Mammary epithelial cell (primary cell): ENCODE results near the gene PUS1.

Experiments used
- CTCF ChIP-seq, 2 donors: IDR thresholded peaks in 1 of 2; conservative IDR thresholded peaks in 1 of 2; 2 replicates each; pipeline ENCODE4 v1.5.1; 2011 to 2012; ENCODE audit warnings: inconsistent platforms in 2 of 2, low read length in 2 of 2, mild to moderate bottlenecking in 2 of 2, control low read depth in 1 of 2, low read depth in 1 of 2; ENCODE audit not compliant: insufficient read depth in 1 of 2; ENCODE audit errors: extremely low read depth in 1 of 2
- EZH2 ChIP-seq: IDR thresholded peaks from 2 replicates; pipeline ENCODE4 v1.6.1; 2012; ENCODE audit warnings: low read length, inconsistent platforms, borderline replicate concordance

- no peak for TF ChIP-seq EZH2
- TF ChIP-seq CTCF (conservative IDR thresholded peaks at IDR 0.05 in 1 of 2, IDR thresholded peaks at IDR 0.05 in 1 of 2; ENCODE audit: extremely low read depth in 1 of 2, insufficient read depth in 1 of 2, low read depth in 1 of 2, low read length in 2 of 2): peak in 1 of 2 donors; percentile 19
Measured at GRCh38 chr12:131980263-131980662, 51.2 kb downstream of the PUS1 start.
